Liver (tissue), 9 donors: ENCODE results near the gene ZFYVE9. TPM values are rescaled to one million over a fixed set of nuclear protein-coding genes. Genes with fewer than 3 reads are reported as not detected.

Experiments
- DNase-seq: peaks from one replicate; pipeline ENCODE4 v3.0.0-alpha.2; 2017; ENCODE audit warnings: low spot score
- H3K27ac ChIP-seq, 2 donors: one replicate each; pipeline ENCODE4 v1.7.0; 2013; ENCODE audit warnings: inconsistent platforms in 2 of 2, low read length in 2 of 2, control low read depth in 1 of 2, low read depth in 1 of 2, mild to moderate bottlenecking in 1 of 2
- H3K27me3 ChIP-seq, 4 donors: one replicate each; pipeline versions ENCODE4 v1.6.1 to v1.7.0; 2013; ENCODE audit warnings: low read length in 3 of 4, inconsistent platforms in 1 of 4, mild to moderate bottlenecking in 1 of 4, moderate library complexity in 1 of 4; ENCODE audit not compliant: control insufficient read depth in 4 of 4, insufficient read depth in 4 of 4
- H3K36me3 ChIP-seq, 4 donors: one replicate each; pipeline versions ENCODE4 v1.6.1 to v1.7.0; 2013; ENCODE audit warnings: low read length in 3 of 4, mild to moderate bottlenecking in 3 of 4, low read depth in 1 of 4, moderate library complexity in 1 of 4; ENCODE audit not compliant: control insufficient read depth in 4 of 4, insufficient read depth in 3 of 4
- H3K4me1 ChIP-seq, 4 donors: one replicate each; pipeline versions ENCODE4 v1.6.1 to v1.7.0; 2013; ENCODE audit warnings: low read length in 3 of 4, mild to moderate bottlenecking in 3 of 4, moderate library complexity in 1 of 4; ENCODE audit not compliant: control insufficient read depth in 4 of 4, insufficient read depth in 4 of 4
- H3K4me3 ChIP-seq, 3 donors: one replicate each; pipeline versions ENCODE4 v1.6.1 to v1.7.0; 2013; ENCODE audit warnings: low read length in 3 of 3, control low read depth in 1 of 3, low read depth in 1 of 3, mild to moderate bottlenecking in 1 of 3
- H3K9ac ChIP-seq, 2 donors: one replicate each; pipeline ENCODE4 v1.7.0; 2013; ENCODE audit warnings: low read length in 2 of 2, mild to moderate bottlenecking in 2 of 2, moderate library complexity in 2 of 2, control low read depth in 1 of 2, low read depth in 1 of 2
- H3K9me3 ChIP-seq, 4 donors: one replicate each; pipeline versions ENCODE4 v1.6.1 to v1.7.0; 2013; ENCODE audit warnings: low read length in 3 of 4; ENCODE audit not compliant: control insufficient read depth in 4 of 4
- EGR1 ChIP-seq, 2 donors: IDR thresholded peaks; 2 replicates each; pipeline ENCODE4 v1.6.1; 2016 to 2018; ENCODE audit warnings: antibody characterized with exemption in 2 of 2, low read depth in 2 of 2
- FOXA1 ChIP-seq: IDR thresholded peaks from 2 replicates; pipeline ENCODE4 v1.6.1; 2016; ENCODE audit warnings: antibody characterized with exemption
- GABPA ChIP-seq, 2 donors: IDR thresholded peaks in 1 of 2; conservative IDR thresholded peaks in 1 of 2; 2 replicates each; pipeline ENCODE4 v1.6.1; 2016; ENCODE audit warnings: antibody characterized with exemption in 2 of 2, mild to moderate bottlenecking in 1 of 2, moderate library complexity in 1 of 2
- HNF4A ChIP-seq, 2 donors: conservative IDR thresholded peaks; 2 replicates each; pipeline ENCODE4 v1.6.1; 2016; ENCODE audit warnings: antibody characterized with exemption in 2 of 2, mild to moderate bottlenecking in 2 of 2
- HNF4G ChIP-seq: IDR thresholded peaks from 2 replicates; pipeline ENCODE4 v1.6.1; 2016; ENCODE audit warnings: antibody characterized with exemption
- JUND ChIP-seq, 2 donors: IDR thresholded peaks; 2 replicates each; pipeline ENCODE4 v1.6.1; 2016; ENCODE audit warnings: antibody characterized with exemption in 2 of 2
- NR2F2 ChIP-seq: IDR thresholded peaks from 2 replicates; pipeline ENCODE4 v1.6.1; 2016; ENCODE audit warnings: antibody characterized with exemption
- RAD21 ChIP-seq, 2 donors: IDR thresholded peaks; 2 replicates each; pipeline ENCODE4 v1.6.1; 2016; ENCODE audit warnings: antibody characterized with exemption in 2 of 2, mild to moderate bottlenecking in 2 of 2
- RXRA ChIP-seq, 2 donors: IDR thresholded peaks; 2 replicates each; pipeline ENCODE4 v1.6.1; 2017 to 2018; ENCODE audit warnings: antibody characterized with exemption in 2 of 2, mild to moderate bottlenecking in 1 of 2
- SP1 ChIP-seq: IDR thresholded peaks from 2 replicates; pipeline ENCODE4 v1.6.1; 2018; ENCODE audit warnings: antibody characterized with exemption, mild to moderate bottlenecking
- TAF1 ChIP-seq: conservative IDR thresholded peaks from 2 replicates; pipeline ENCODE4 v1.6.1; 2016; ENCODE audit warnings: antibody characterized with exemption, mild to moderate bottlenecking
- YY1 ChIP-seq: IDR thresholded peaks from 2 replicates; pipeline ENCODE4 v1.6.1; 2016; ENCODE audit warnings: antibody characterized with exemption, mild to moderate bottlenecking
- WGBS: extraction: QIAGEN DNeasy Blood & Tissue Kit; methylation state at CpG from one replicate; pipeline ENCODE4 v1.1.7; 2013; 5-methylcytosine and 5-hydroxymethylcytosine counted together
- polyA plus RNA-seq, 2 donors: library from polyadenylated mRNA; stranded (reverse) in 1 of 2; unstranded in 1 of 2; fragments of 200-250 nt in 1 of 2; fragments of >200 nt in 1 of 2; fragmentation: Nextera tagmentation in 1 of 2; extraction: Ambion mirVana in 1 of 2; gene quantifications; one replicate each; pipeline versions ENCODE4 v1.2.1 to v1.2.3, GENCODE V29; 2013 to 2015
- total RNA-seq, 2 donors: library from RNA; depleted of rRNA; stranded (reverse); fragments of >200 nt; gene quantifications; one replicate each; pipeline ENCODE4 v1.2.3, GENCODE V29; 2014
- TF ChIP-seq, protein P1 (sequence below): IDR thresholded peaks from 2 replicates; pipeline ENCODE4 v1.6.1; 2016; ENCODE audit warnings: antibody characterized with exemption
- TF ChIP-seq, protein P2 (sequence below): IDR thresholded peaks from 2 replicates; pipeline ENCODE4 v1.6.1; 2016; ENCODE audit warnings: antibody characterized with exemption
- TF ChIP-seq, protein P3 (sequence below): fragments of 150-350 bp; IDR thresholded peaks from 2 replicates; pipeline ENCODE4 v1.5.1; 2017; ENCODE audit warnings: improper control_type of control experiment, low read depth, low read length; ENCODE audit not compliant: missing input control
- TF ChIP-seq, protein P4 (sequence below): IDR thresholded peaks from 2 replicates; pipeline ENCODE4 v1.6.1; 2016; ENCODE audit warnings: antibody characterized with exemption, mild to moderate bottlenecking
- donor health status: healthy.
- donor health status: healthy.
- donor health status: healthy.
- donor health status: healthy.
- donor health status: healthy.

The ZFYVE9 gene
- total and polyA plus RNA-seq, 4 donors: 3.8 to 20.9 (median 7.7) TPM

DNA sequence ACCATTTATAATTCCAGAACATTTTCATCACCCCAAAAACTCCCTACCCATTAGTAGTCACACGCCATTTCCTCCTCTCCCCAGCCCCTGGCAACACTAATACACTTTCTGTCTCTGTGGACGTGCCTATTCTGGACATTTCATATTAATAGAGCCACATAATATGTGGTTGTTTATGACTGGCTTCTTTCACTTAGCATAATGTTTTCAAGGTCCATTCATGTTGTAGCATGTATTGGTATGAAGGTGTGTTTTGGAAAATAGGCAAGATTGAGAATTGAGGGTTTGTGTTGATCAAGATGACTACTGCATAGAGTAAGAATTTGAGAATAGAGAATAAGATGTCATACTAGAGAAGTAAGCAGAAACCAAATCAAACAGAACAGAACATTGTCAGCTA is 67.5 kb downstream of the ZFYVE9 start:
- Histone ChIP-seq H3K9ac (no peak overlapping the region), H3K9me3 (no peaks in the 10 kb centered on the region), H3K36me3 (no peaks in the 10 kb centered on the region), H3K4me1 (no peaks in the 10 kb centered on the region), H3K27ac (no peak overlapping the region), H3K4me3 (no peak overlapping the region), H3K27me3 (no peaks in the 10 kb centered on the region)
- WGBS: 95% methylated on average over 2 of the region's 2 CpGs
- no peak for DNase-seq
- TF ChIP-seq RAD21 (IDR thresholded peaks at IDR 0.05) (no peak), EGR1 (IDR thresholded peaks at IDR 0.05; ENCODE audit: low read depth in 2 of 2) (no peak), TAF1 (no peak), HNF4A (conservative IDR thresholded peaks at IDR 0.05) (no peak), YY1 (no peak), HNF4G (no peak), GABPA (IDR thresholded peaks at IDR 0.05 in 1 of 2, conservative IDR thresholded peaks at IDR 0.05 in 1 of 2) (no peak), NR2F2 (no peak), RXRA (IDR thresholded peaks at IDR 0.05) (no peak), JUND (IDR thresholded peaks at IDR 0.05) (no peak), SP1 (no peak), FOXA1 (no peak)
- TF ChIP-seq, protein P1, sequence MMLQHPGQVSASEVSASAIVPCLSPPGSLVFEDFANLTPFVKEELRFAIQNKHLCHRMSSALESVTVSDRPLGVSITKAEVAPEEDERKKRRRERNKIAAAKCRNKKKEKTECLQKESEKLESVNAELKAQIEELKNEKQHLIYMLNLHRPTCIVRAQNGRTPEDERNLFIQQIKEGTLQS: no peak
- TF ChIP-seq, protein P2, sequence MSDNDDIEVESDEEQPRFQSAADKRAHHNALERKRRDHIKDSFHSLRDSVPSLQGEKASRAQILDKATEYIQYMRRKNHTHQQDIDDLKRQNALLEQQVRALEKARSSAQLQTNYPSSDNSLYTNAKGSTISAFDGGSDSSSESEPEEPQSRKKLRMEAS: no peak
- TF ChIP-seq, protein P3, sequence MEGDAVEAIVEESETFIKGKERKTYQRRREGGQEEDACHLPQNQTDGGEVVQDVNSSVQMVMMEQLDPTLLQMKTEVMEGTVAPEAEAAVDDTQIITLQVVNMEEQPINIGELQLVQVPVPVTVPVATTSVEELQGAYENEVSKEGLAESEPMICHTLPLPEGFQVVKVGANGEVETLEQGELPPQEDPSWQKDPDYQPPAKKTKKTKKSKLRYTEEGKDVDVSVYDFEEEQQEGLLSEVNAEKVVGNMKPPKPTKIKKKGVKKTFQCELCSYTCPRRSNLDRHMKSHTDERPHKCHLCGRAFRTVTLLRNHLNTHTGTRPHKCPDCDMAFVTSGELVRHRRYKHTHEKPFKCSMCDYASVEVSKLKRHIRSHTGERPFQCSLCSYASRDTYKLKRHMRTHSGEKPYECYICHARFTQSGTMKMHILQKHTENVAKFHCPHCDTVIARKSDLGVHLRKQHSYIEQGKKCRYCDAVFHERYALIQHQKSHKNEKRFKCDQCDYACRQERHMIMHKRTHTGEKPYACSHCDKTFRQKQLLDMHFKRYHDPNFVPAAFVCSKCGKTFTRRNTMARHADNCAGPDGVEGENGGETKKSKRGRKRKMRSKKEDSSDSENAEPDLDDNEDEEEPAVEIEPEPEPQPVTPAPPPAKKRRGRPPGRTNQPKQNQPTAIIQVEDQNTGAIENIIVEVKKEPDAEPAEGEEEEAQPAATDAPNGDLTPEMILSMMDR: no peak
- TF ChIP-seq, protein P4, sequence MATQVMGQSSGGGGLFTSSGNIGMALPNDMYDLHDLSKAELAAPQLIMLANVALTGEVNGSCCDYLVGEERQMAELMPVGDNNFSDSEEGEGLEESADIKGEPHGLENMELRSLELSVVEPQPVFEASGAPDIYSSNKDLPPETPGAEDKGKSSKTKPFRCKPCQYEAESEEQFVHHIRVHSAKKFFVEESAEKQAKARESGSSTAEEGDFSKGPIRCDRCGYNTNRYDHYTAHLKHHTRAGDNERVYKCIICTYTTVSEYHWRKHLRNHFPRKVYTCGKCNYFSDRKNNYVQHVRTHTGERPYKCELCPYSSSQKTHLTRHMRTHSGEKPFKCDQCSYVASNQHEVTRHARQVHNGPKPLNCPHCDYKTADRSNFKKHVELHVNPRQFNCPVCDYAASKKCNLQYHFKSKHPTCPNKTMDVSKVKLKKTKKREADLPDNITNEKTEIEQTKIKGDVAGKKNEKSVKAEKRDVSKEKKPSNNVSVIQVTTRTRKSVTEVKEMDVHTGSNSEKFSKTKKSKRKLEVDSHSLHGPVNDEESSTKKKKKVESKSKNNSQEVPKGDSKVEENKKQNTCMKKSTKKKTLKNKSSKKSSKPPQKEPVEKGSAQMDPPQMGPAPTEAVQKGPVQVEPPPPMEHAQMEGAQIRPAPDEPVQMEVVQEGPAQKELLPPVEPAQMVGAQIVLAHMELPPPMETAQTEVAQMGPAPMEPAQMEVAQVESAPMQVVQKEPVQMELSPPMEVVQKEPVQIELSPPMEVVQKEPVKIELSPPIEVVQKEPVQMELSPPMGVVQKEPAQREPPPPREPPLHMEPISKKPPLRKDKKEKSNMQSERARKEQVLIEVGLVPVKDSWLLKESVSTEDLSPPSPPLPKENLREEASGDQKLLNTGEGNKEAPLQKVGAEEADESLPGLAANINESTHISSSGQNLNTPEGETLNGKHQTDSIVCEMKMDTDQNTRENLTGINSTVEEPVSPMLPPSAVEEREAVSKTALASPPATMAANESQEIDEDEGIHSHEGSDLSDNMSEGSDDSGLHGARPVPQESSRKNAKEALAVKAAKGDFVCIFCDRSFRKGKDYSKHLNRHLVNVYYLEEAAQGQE: no peak

DNA sequence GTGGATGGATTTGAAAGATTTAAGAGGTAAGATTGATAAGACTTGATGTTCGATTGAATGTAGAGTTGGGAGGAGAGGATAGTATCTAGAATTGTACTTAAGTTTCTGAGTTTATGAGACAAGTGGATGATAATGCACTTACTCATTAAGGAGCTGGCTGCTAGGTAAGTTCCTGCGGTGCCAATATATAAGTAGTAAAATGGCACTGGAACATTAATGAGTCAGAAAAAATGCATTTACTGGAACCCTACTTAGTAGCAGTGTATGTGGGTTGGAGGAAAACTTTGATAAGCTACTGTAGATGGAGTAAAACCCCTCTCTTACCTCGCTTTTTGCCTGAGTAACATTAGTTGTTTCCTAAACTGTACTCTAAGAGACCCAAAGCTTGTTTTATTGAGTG is 68.2 kb downstream of the ZFYVE9 start:
- H3K36me3 ChIP-seq: no peaks in the 10 kb centered on the region

More for the DNA sequence above, 68.2 kb downstream of the ZFYVE9 start:
- 97% methylated on average over 3 of the region's 3 CpGs for WGBS
- no peak overlapping the region for H3K9ac ChIP-seq
- no peak overlapping the region for H3K4me3 ChIP-seq
- DNase-seq: no peak
- H3K4me1 ChIP-seq: no peaks in the 10 kb centered on the region
- H3K9me3 ChIP-seq: no peaks in the 10 kb centered on the region
- TF ChIP-seq, protein P4: no peak
- no peak for TF ChIP-seq HNF4G
- TF ChIP-seq TAF1: no peak
- no peak for TF ChIP-seq RAD21 (IDR thresholded peaks at IDR 0.05)
- TF ChIP-seq FOXA1: no peak
- TF ChIP-seq NR2F2: no peak
- no peak for TF ChIP-seq RXRA (IDR thresholded peaks at IDR 0.05)
- no peak for TF ChIP-seq EGR1 (IDR thresholded peaks at IDR 0.05; ENCODE audit: low read depth in 2 of 2)
- no peak for TF ChIP-seq HNF4A (conservative IDR thresholded peaks at IDR 0.05)
- TF ChIP-seq SP1: no peak
- TF ChIP-seq JUND (IDR thresholded peaks at IDR 0.05): no peak
- no peaks in the 10 kb centered on the region for H3K27me3 ChIP-seq
- H3K27ac ChIP-seq: no peak overlapping the region
